Mucosa of descending colon (tissue), 3 donors: ENCODE data around the gene COL18A1. TPM values are rescaled to one million over a fixed set of nuclear protein-coding genes. Genes with fewer than 3 reads are reported as not detected.

ENCODE experiments used
- ATAC-seq: fragments of 200-7000 bp; cut with Tn5 transposase; one replicate; pipeline ENCODE4 v1.9.1; 2020; ENCODE audit warnings: mild to moderate bottlenecking, moderate library complexity
- DNase-seq, 3 donors: peaks; one replicate each; pipeline ENCODE4 v3.0.0-alpha.2; 2020
- H3K36me3 ChIP-seq: fragments of 200-600 bp; one replicate; pipeline ENCODE4 v1.8.0; 2021; ENCODE audit warnings: low read depth, mild to moderate bottlenecking
- H3K4me1 ChIP-seq: fragments of 200-600 bp; one replicate; pipeline ENCODE4 v1.8.0; 2021; ENCODE audit warnings: low read depth, mild to moderate bottlenecking
- H3K4me3 ChIP-seq: fragments of 200-600 bp; one replicate; pipeline ENCODE4 v1.8.0; 2021; ENCODE audit warnings: mild to moderate bottlenecking
- H3K9me3 ChIP-seq: fragments of 200-600 bp; one replicate; pipeline ENCODE4 v1.8.0; 2021; ENCODE audit warnings: mild to moderate bottlenecking
- intact Hi-C, 2 donors: fragments of 100-400 bp; cut with DNase I in 1 of 2; cut with micrococcal nuclease in 1 of 2; formaldehyde crosslinking; loops; one replicate each; pipeline versions ENCODE4 v1.11.0 to v1.11.1; 2022; cut with DNase I, micrococcal nuclease
- total RNA-seq, 3 donors: library from RNA; stranded (reverse); fragmentation: NEBNext Ultra II Directional in 2 of 3; extraction: Animal tissue kit (Norgen Biotek cat#: 25700) in 2 of 3; gene quantifications; one replicate each; pipeline versions ENCODE4 v1.2.1 to v1.2.4, GENCODE V29; 2021 to 2023
- TF ChIP-seq, protein P1 (sequence below): fragments of 200-600 bp; IDR thresholded peaks from one replicate; pipeline ENCODE4 v1.8.0; 2022; ENCODE audit warnings: antibody characterized with exemption, mild to moderate bottlenecking
- donor health status: DM: no; HTN: no; CAD: no; lungs with moderate emphysema.
- donor health status: DM: no; HTN: no; CAD: no.
- donor health status: DM: no; HTN: yes; CAD: no.

The COL18A1 gene
- total RNA-seq, 3 donors from 2014 or later, result 4.6 to 46.9 (median 21.3) TPM

DNA sequence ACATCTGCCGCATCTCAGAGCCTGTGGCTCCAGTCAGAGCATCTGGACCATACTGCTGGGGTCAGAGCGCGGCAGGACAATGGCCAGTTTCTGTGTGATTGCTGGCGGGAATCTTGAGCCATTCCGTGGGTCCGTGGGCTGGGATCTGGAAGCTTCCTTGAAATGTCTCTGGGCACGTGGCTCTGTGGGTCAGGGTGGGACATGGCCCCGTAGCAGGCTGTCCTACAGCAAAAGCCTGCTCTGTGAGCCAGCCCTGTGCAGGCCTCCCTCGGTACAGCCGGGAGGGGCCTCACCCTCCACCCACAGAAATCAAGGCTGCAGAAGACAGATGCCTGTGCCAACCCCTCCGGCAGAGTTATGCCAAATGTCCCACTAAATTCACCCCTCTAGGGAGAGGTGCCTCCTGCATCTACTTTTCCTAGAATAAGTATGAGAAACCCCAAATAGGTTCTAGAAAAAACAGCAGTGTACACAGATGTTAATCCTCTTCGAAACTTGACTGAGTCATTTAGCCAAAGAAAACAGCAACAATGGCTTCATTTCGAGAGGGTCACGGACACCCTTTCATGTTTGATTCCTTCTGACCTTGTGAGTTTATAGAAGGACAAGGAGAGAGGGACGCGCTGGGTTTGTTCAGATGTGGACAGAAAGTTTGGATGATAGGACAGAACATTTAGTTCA is 27.8 kb downstream of the COL18A1 start:
- Histone ChIP-seq H3K36me3 (no peaks in the 10 kb centered on the region), H3K4me1 (no peaks in the 10 kb centered on the region), H3K4me3 (no peak overlapping the region), H3K9me3 (no peaks in the 10 kb centered on the region)
- TF ChIP-seq, protein P1, sequence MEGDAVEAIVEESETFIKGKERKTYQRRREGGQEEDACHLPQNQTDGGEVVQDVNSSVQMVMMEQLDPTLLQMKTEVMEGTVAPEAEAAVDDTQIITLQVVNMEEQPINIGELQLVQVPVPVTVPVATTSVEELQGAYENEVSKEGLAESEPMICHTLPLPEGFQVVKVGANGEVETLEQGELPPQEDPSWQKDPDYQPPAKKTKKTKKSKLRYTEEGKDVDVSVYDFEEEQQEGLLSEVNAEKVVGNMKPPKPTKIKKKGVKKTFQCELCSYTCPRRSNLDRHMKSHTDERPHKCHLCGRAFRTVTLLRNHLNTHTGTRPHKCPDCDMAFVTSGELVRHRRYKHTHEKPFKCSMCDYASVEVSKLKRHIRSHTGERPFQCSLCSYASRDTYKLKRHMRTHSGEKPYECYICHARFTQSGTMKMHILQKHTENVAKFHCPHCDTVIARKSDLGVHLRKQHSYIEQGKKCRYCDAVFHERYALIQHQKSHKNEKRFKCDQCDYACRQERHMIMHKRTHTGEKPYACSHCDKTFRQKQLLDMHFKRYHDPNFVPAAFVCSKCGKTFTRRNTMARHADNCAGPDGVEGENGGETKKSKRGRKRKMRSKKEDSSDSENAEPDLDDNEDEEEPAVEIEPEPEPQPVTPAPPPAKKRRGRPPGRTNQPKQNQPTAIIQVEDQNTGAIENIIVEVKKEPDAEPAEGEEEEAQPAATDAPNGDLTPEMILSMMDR, result no peak
- DNase-seq, result no peak
- intact Hi-C loops, result no loop called here
- ATAC-seq, result no peak

DNA sequence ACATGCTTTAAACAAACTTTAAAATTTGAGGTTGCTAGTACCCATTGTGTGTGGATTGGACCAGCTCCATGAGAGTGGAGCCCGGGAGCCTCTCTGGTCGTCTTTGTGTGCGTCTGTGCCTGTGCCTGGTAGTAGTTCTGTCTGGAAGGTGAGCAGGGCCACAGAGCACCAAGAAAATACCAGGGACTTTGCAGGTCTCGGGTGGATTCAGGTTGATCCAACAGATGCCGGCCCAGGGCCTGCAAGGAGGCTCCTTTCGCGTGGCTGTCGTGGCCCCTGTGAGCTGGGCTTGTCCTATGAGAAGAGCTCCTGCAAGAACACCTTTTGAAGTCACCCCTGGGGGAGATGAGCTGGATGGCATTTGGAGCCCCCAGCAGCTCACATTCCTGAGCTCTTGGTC is 28.3 kb downstream of the COL18A1 start:
- no peak for ATAC-seq
- Histone ChIP-seq H3K4me3 (no peak overlapping the region), H3K9me3 (no peaks in the 10 kb centered on the region), H3K4me1 (no peaks in the 10 kb centered on the region), H3K36me3 (no peaks in the 10 kb centered on the region)
- no peak for DNase-seq
- intact Hi-C loops, result no loop called here
- TF ChIP-seq, protein P1, result no peak

DNA sequence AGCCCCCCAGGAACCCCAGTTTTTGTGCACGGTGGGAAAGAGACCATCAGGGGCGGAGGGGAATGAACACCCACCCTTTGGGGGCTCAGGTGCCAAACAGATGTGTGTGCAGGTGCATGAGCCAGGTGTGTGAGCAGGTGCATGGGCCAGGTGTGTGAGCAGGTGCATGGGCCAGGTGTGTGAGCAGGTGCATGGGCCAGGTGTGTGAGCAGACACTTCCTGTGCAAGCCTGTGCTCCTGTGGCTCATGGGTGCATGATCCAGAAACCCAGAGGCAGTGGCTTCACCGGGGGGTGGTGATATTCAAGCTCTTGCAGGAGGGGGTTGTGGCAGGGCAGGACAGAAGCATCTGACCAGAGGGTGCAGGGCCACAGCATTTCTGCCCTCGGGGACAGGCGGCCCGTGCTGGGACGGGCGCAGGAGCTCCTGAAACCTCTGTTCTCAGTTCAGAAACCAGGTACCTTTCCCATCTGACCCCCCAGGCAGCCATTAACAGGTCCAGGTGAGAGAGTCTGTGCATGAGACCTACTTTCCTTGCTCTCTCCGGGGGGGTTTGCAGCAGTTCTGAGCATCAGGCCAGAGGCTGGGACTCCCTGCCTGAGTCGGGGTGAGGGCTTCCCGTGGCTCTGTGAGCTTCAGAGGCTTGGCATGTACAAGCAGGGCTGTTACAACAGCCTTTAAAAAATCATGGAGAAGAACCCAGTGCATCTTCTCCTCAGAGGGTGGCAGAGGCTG is 29.1 kb downstream of the COL18A1 start:
- H3K9me3 ChIP-seq, result no peaks in the 10 kb centered on the region
- H3K4me3 ChIP-seq, result no peak overlapping the region
- DNase-seq, result no peak
- no peaks in the 10 kb centered on the region for H3K36me3 ChIP-seq
- intact Hi-C loops, result no loop called here
- TF ChIP-seq, protein P1, result no peak
- peaks cover 2% of the 10 kb centered on the region for H3K4me1 ChIP-seq
- ATAC-seq, result no peak

DNA sequence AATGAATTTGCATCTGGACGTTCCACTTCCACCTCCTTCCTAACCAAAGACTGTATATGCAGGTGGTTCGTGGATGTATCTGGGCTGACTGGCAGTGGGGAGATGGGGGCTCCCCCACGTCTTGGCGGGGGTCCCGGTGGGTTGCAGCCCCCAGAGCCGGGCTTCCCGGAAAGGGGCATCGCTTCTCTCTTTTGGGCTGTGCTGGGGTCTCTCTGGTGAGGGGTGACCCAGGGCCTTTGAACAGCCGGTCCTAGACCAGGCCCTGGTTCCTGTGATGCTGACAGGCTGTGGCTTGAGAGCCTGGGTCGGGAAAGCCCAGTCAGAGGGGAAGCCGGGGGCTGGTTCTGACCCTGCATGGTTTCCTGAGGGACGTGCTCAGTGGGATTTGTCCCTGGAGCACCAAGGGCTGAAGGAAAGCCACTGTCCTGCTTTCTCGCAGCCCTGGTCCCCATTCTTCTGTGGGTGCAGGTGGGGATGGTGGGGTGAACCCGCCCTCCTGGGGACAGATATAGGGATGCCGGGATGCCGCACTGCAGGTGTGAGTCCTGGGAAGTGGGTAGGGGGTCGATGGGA is 29.8 kb downstream of the COL18A1 start:
- Histone ChIP-seq H3K4me1 (peaks cover 8% of the 10 kb centered on the region), H3K4me3 (no peak overlapping the region), H3K9me3 (no peaks in the 10 kb centered on the region), H3K36me3 (no peaks in the 10 kb centered on the region)
- intact Hi-C loops, result loop anchor here (5.0 kb wide), 2 partner anchors 142 to 292 kb away; no protein-coding TSS in a partner anchor
- TF ChIP-seq, protein P1, result no peak
- ATAC-seq (no peak), DNase-seq (no peak)

DNA sequence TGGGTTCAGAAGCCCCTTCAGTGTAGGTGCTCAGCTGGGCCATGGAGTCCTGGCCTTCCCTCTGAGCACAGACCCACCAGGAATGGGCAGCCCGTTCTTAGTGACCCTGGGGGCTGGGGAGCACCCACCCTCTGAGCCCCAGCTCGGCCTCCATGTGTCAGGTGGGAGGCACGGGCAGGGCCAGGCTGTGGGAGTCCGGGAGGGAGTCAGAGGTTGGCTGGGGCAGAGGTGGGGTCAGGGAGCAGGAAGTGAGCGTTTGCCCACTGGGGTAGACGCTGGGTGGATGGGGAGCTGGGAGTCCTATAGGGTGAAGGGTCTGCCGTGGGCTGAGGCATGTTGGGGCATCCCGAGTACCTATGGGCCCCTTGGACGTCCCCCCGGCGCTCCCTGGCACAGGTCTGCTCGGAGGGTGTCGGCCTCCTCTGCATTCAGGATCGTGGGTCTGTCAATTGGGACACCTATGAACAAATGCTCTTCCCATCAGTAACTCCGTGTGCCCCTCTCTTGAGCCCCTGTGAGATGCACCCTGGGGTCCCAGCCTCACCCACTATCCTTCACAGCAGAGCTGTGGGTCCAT is 30.5 kb downstream of the COL18A1 start:
- Histone ChIP-seq H3K4me1 (peaks cover 9% of the 10 kb centered on the region), H3K36me3 (no peaks in the 10 kb centered on the region), H3K4me3 (no peak overlapping the region), H3K9me3 (no peaks in the 10 kb centered on the region)
- intact Hi-C loops, result loop anchor here (5.0 kb wide), 2 partner anchors 143 to 293 kb away; no protein-coding TSS in a partner anchor
- TF ChIP-seq, protein P1, result no peak
- ATAC-seq (no peak), DNase-seq (no peak)
